ENCODE results near the gene MEF2C.
"Not testable (repeated sequence)": the region's sequence is repeated elsewhere in the genome, so short reads cannot be mapped to it uniquely, and the experiment has no call there.

MEF2C gene

GRCh38 chr5:88803309-88803708 lies 79.7 kb downstream of the MEF2C start:
- no peak for DNase-seq (ENCODE audit: low read depth)

DNA sequence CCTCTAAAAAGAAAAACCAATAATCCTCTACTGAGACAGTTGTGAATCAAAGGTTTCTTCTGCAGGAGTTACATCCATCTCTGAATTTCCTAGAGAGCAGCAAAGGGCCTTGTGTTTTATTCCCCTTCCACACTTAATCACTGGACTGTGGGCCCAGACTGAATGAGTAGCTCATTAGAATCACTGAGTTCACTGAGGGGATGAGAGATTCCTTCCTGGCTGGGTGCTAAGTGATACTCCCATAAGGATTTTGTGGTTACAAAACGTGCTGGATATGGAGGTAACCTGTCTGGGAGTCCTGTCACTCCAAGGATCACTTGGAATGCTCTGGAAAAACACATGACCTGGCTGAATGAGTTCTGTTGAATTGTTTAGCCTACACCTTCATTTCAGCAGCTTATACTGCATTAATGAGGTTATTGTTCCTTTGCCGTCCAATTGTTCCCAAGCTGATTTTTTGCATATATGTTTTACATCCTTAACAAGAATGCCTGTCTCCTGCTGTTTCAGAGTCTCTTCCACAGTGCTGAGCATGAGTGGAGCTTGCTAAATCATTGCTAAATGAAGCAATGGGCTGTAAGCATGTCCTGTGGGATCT lies 82.9 kb downstream of the MEF2C start:
- no peak for DNase-seq (ENCODE audit: low read depth)

GRCh38 chr5:88798933-88799332 lies 84.1 kb downstream of the MEF2C start:
- DNase-seq (ENCODE audit: low read depth), result not testable (repeated sequence)

DNA sequence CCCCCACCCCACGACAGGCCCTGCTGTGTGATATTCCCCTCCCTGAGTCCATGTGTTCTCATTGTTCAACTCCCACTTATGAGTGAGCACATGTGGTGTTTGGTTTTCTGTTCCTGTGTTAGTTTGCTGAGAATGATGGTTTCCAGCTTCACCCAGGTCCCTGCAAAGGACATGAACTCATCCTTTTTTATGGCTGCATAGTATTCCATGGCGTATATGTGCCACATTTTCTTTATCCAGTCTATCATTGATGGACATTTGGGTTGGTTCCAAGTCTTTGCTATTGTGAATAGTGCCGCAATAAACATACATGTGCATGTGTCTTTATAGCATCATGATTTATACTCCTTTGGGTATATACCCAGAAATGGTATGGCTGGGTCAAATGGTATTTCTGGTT lies 89.2 kb downstream of the MEF2C start:
- DNase-seq (ENCODE audit: low read depth), result not testable (repeated sequence)

GRCh38 chr5:88792144-88792840 lies 90.7 kb downstream of the MEF2C start:
- no peak for DNase-seq (ENCODE audit: low read depth)

DNA sequence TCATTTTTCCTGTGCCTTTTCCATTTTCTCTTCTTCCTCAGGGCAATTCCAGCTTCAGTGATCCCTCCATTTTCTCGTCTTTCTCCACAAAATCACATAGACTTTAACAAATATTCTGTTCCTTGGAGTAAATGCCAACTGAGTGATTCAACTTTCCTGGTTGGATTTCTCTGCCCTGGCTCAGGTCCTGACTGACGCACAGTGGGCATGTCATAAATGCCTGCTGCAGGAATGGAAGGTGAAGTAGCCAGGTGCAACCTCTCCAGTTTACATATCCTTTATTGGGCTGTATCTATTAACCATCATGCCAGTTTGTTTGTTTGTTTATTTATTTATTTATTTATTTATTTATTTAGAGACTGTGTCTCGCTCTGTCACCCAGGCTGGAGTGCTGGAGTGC lies 95.1 kb downstream of the MEF2C start:
- DNase-seq (ENCODE audit: low read depth), result no peak

DNA sequence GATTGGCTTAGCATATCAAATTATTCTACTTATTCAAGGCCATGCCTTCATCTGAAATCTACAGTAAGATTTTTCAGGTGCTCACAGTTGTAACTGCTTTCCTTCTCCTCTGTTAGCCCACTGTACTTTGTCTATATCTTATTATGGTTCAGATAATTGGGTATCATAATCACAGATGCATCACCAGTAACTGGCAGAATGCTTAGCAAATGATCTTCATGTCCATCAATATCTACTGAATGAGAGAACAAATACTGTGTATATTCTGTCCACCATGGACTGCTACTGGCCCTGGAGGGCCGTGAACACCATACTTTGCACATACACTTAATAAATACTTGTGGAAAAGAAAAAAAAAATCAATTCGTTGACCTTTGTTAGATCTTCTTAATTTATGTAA lies 96.2 kb downstream of the MEF2C start:
- DNase-seq (ENCODE audit: low read depth), result no peak

DNA sequence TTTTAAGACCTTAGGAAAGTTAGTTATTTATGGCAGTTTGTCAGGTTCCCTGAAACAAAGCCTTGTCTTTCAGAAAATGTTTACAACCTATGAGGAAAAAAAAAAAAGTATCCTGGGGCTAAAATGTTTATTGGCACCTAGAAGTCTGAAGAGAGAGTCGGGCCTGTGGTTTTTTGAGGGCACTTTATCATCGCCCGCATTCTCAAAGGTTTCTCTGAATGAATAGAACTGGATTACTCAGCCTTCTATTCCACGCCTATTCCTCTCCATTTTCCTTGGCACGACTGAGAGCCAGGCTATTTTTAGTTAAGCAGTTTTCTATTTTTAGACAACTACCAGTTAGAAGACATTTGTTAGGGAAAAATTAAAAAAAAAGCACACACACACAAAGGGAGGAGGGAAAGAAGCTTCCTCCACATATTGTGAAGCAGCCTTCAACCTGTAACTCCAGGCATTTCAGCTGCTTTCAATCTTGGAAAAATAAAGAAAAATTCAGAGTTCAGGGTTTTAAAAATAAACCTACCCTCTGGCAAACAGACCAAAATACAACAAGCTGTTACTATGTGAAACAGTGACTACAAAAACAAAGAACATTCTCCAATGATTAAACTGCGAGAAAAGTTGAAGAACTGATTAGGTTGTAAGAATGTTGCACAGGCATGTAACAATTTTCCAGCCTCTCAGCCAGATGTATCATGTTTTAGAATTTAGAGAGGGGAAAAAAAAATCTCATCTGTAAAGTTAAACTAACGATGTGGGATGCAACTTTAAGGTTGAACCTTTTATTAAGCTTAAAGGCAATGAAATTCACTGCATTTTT lies 97.0 kb downstream of the MEF2C start:
- no peak for DNase-seq (ENCODE audit: low read depth)

DNA sequence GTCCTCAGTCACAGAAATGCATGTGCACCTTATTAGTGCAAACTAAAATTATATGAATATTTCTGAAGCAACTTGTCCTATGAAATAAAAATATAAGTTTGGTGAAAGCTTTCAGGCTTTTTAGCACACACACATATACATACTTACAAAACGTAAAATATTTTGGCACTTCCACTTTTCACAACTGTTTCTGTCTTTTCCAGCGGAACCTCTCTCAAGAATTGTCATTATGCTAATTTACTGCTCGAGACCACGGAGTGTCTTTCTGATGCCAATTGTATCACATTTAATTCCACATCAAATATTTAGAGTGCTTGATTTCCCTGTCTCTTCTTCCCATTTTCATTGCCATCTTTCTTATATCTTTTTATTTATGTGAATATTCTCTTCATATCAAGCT lies 100.4 kb downstream of the MEF2C start:
- no peak for DNase-seq (ENCODE audit: low read depth)

GRCh38 chr5:88780736-88781135 lies 102.2 kb downstream of the MEF2C start:
- DNase-seq (ENCODE audit: low read depth), result no peak

- DNase-seq (ENCODE audit: low read depth), result no peak
Measured at GRCh38 chr5:88778736-88779135, 104.2 kb downstream of the MEF2C start.

- no peak for DNase-seq (ENCODE audit: low read depth)
Measured at GRCh38 chr5:88776692-88777091, 106.3 kb downstream of the MEF2C start.

- no peak for DNase-seq (ENCODE audit: low read depth)
Measured at GRCh38 chr5:88772831-88773230, 110.2 kb downstream of the MEF2C start.

DNA sequence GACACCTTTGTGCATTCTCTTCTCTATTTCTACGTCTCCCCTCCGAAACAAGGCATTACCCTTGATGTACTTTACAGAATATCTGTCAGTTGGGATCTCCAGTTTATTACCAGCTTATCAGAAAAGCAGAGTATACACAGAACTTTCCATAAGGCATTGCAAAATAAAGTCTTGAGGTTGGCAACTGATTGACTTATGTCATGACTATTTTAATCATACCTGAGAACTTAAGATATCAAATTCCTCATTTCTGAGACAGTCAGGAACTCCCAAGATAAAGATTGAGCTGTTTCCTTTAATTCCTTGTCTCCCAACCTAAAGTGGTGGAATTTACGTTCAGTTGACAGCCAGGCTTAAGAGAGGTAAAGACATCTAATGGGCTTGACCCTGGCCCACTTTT lies 110.9 kb downstream of the MEF2C start:
- no peak for DNase-seq (ENCODE audit: low read depth)

DNA sequence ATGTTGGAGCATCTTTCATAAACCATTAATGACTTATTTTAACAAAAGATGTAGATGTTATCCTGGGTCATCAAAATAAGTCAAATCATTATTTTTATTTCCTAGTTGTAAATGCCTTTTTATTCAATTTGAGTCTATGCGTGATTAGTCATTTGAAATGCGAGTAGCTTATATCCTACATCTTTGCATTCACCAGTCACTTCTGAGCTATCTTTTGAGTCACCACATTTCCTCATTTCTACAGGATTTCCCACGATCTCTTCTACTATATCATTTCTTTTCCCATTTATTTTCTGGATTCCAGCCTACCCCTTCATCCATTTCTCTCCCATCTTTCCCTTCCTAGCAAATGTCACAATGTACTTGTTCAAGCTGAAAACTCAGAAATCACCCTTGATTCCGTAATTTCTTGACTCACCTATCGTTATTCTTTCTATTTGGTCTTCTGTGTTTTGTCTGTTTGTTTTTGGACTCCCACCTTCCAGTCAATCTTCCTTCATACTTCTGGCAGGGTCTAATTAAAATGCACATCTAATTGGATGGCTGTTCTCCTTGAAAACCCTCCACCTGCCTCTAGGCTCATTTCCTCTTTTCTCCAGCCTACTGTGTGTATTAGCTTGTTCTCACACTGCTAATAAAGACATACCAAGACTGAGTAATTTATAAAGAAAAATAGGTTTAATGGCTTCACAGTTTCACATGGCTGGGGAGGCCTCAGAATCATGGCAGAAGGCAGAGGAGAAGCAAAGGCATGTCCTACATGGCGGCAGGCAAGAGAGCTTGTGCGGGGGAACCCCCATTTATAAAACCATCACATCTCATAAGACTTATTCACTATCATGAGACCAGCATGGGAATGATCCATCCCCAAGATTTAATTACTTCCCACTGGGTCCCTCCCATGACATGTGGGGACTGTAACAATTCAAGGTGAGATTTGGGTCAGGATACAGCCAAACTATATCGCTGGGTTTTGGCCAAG lies 112.4 kb downstream of the MEF2C start:
- no peak for DNase-seq (ENCODE audit: low read depth)

DNA sequence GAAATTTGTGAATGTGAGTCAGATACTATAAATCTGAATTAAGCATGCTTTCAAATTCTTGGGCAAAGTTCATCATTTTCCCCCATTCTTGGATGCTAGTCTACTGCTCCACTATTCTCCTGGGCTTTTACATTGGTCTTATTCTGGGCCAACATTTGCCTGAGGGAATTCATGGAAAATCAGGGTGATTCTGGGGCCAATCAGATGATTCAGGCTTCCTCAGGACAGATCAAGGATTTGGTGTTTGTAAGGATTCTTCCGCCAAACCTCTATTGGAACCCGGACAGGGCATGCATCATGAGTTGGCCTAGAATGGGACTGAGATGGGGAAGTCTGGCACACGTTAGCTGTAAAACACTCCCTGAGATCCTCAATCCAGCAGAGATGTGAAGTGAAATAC lies 113.8 kb downstream of the MEF2C start:
- no peak for DNase-seq (ENCODE audit: low read depth)

- DNase-seq (ENCODE audit: low read depth), result no peak
Measured at GRCh38 chr5:88768411-88768810, 114.6 kb downstream of the MEF2C start.

DNA sequence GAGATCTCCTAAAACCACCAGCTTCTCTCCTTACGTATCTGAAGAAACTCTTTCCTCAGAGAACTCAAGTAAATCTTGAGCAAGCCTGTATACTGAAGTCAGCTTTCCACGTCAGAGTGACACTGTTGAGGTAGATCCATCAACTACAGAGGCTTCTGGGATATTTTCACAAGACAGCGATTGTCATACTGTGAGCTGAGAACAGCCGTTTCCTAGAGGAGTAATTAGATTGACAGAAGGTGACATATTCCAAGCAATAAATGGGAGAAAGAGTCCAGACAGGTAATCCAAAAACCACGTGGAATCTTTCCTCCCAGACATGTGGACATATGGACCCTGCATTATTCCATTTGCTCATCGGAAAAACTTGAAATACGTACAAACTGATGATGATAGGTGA lies 117.2 kb downstream of the MEF2C start:
- DNase-seq (ENCODE audit: low read depth), result no peak

- no peak for DNase-seq (ENCODE audit: low read depth)
Measured at GRCh38 chr5:88765171-88765570, 117.8 kb downstream of the MEF2C start.

- no peak for DNase-seq (ENCODE audit: low read depth)
Measured at GRCh38 chr5:88761939-88762338, 121.0 kb downstream of the MEF2C start.

- no peak for DNase-seq (ENCODE audit: low read depth)
Measured at GRCh38 chr5:88761269-88761850, 121.6 kb downstream of the MEF2C start.

DNA sequence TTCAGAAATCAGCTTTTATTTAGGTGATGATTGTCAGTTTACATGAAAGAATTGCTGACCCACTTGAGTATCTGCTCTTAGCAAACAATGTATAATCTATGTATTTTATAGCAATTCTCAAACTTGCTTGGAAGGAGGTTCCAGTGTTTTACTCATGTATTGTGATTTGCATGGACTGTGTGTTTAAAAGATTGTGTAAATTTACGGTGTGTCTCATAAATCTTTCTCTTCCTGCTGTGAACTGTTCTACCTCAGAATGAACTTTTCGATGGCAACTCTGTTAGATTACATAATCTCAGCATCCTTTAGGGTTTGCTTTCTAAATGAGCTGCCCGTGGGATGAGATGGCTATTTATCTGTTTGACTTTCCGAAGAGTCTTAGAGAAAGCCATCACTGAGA lies 122.5 kb downstream of the MEF2C start:
- no peak for DNase-seq (ENCODE audit: low read depth)
